Measurements from ENCODE around the gene DENND1B. TPM values are rescaled to one million over a fixed set of nuclear protein-coding genes. Genes with fewer than 3 reads are reported as not detected.

DENND1B gene
- total RNA-seq, 2 donors from 2014 or later: 9.4 to 11.9 TPM

GRCh38 chr1:197797010-197797409 is 21.7 kb upstream of the DENND1B start:
- H3K9me3 Mint-ChIP-seq: peaks cover 22% of the 10 kb centered on the region
- no peak for TF ChIP-seq CTCF (conservative IDR thresholded peaks at IDR 0.05)
- H3K27ac Mint-ChIP-seq: no peak overlapping the region

GRCh38 chr1:197788741-197789739 is 13.8 kb upstream of the DENND1B start:
- Mint-ChIP-seq H3K4me3 (no peak overlapping the region), H3K27ac (no peak overlapping the region), H3K4me1 (peaks cover 4% of the 10 kb centered on the region), H3K27me3 (ENCODE audit: insufficient read depth) (no peaks in the 10 kb centered on the region), H3K36me3 (ENCODE audit: low read depth) (no peaks in the 10 kb centered on the region), H3K9me3 (no peaks in the 10 kb centered on the region)
- Histone ChIP-seq H3K36me3 (ENCODE audit: control insufficient read depth, insufficient read depth, low read length) (no peaks in the 10 kb centered on the region), H3K4me1 (ENCODE audit: control insufficient read depth, insufficient read depth, low read length) (no peaks in the 10 kb centered on the region), H3K27me3 (ENCODE audit: control insufficient read depth, insufficient read depth, low read length, poor library complexity, severe bottlenecking) (no peaks in the 10 kb centered on the region), H3K9me3 (ENCODE audit: control insufficient read depth, low read length) (no peaks in the 10 kb centered on the region), H3K27ac (ENCODE audit: low read depth, low read length) (no peak overlapping the region), H3K9ac (ENCODE audit: extremely low read depth, low read length, poor library complexity, severe bottlenecking) (no peak overlapping the region), H3K4me3 (ENCODE audit: low read length) (no peak overlapping the region)
- 88% methylated on average over 3 of the region's 3 CpGs; no CpG with 5 or more reads in 1 of the 2 experiments for WGBS, 2 experiments (ENCODE audit: insufficient coverage in 1 of 2, insufficient read length in 1 of 2)
- no peak for DNase-seq
- TF ChIP-seq CTCF (conservative IDR thresholded peaks at IDR 0.05): no peak

More at GRCh38 chr1:197797010-197797409, 21.7 kb upstream of the DENND1B start:
- DNase-seq: no peak
- Histone ChIP-seq H3K4me1 (ENCODE audit: control insufficient read depth, insufficient read depth, low read length) (no peaks in the 10 kb centered on the region), H3K36me3 (ENCODE audit: control insufficient read depth, insufficient read depth, low read length) (no peaks in the 10 kb centered on the region), H3K9ac (ENCODE audit: extremely low read depth, low read length, poor library complexity, severe bottlenecking) (no peak overlapping the region), H3K4me3 (ENCODE audit: low read length) (no peak overlapping the region), H3K27ac (ENCODE audit: low read depth, low read length) (no peak overlapping the region), H3K9me3 (ENCODE audit: control insufficient read depth, low read length) (peaks cover 13% of the 10 kb centered on the region), H3K27me3 (ENCODE audit: control insufficient read depth, insufficient read depth, low read length, poor library complexity, severe bottlenecking) (no peaks in the 10 kb centered on the region)
- Mint-ChIP-seq H3K4me3 (no peak overlapping the region), H3K27me3 (ENCODE audit: insufficient read depth) (no peaks in the 10 kb centered on the region), H3K4me1 (peaks cover 6% of the 10 kb centered on the region), H3K36me3 (ENCODE audit: low read depth) (no peaks in the 10 kb centered on the region)

GRCh38 chr1:197787623-197788536 is 12.6 kb upstream of the DENND1B start:
- no peaks in the 10 kb centered on the region for H3K36me3 ChIP-seq (ENCODE audit: control insufficient read depth, insufficient read depth, low read length)
- no peak for DNase-seq
- H3K4me3 Mint-ChIP-seq: no peak overlapping the region
- H3K27ac Mint-ChIP-seq: no peak overlapping the region
- no peak overlapping the region for H3K4me3 ChIP-seq (ENCODE audit: low read length)
- H3K4me1 ChIP-seq (ENCODE audit: control insufficient read depth, insufficient read depth, low read length): no peaks in the 10 kb centered on the region
- H3K27me3 ChIP-seq (ENCODE audit: control insufficient read depth, insufficient read depth, low read length, poor library complexity, severe bottlenecking): no peaks in the 10 kb centered on the region
- peaks cover 4% of the 10 kb centered on the region for H3K4me1 Mint-ChIP-seq
- no peak overlapping the region for H3K27ac ChIP-seq (ENCODE audit: low read depth, low read length)
- no peak for TF ChIP-seq CTCF (conservative IDR thresholded peaks at IDR 0.05)
- H3K36me3 Mint-ChIP-seq (ENCODE audit: low read depth): no peaks in the 10 kb centered on the region
- H3K9ac ChIP-seq (ENCODE audit: extremely low read depth, low read length, poor library complexity, severe bottlenecking): no peak overlapping the region
- 88 to 90% methylated on average over 2 to 7 of the region's 7 CpGs for WGBS, 2 experiments (ENCODE audit: insufficient coverage in 1 of 2, insufficient read length in 1 of 2)
- no peaks in the 10 kb centered on the region for H3K9me3 ChIP-seq (ENCODE audit: control insufficient read depth, low read length)
- no peaks in the 10 kb centered on the region for H3K9me3 Mint-ChIP-seq
- no peaks in the 10 kb centered on the region for H3K27me3 Mint-ChIP-seq (ENCODE audit: insufficient read depth)

Data from endodermal cell (in vitro differentiated cells).